SU-DHL-6 (cell line): ENCODE results near the gene LILRB3.

ENCODE experiments used
- CTCF ChIP-seq: fragments of 200-600 bp; sonication (generic); IDR thresholded peaks from one replicate; pipeline ENCODE4 v1.5.1; 2017; ENCODE audit warnings: antibody characterized with exemption, mild to moderate bottlenecking, low read length, moderate library complexity; ENCODE audit not compliant: insufficient read depth, poor library complexity, severe bottlenecking
- EZH2phosphoT487 ChIP-seq: fragments of 200-600 bp; sonication (generic), shearing (Covaris generic); conservative IDR thresholded peaks from 2 replicates; pipeline ENCODE4 v1.6.1; 2018; ENCODE audit warnings: mild to moderate bottlenecking, antibody characterized with exemption, low read length, moderate library complexity, mixed read lengths

DNA sequence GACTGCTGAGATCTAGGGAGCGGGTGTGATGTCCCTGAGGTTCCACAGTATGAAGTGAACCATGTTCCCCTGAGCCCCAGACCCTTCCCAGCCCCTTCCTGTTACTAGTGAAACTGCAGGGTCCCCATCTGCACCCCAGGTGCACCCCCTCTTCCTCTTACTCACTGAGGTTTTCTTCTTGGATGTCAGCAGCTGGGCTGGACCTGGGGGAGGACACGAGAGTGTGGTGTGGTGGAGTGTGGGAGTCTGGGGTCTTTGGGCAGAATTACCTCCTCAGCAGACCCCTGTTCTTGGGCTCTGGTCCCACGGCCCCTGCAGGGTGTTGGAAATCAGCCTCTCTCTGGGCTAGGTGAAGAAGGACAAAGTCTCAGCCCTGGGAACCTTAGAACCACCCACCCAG is 23.1 kb upstream of the LILRB3 start:
- TF ChIP-seq CTCF, result no peak
- TF ChIP-seq EZH2phosphoT487, result no peak
